Fibroblast of lung (primary cell): ENCODE results near the gene LTF. TPM values are rescaled to one million over a fixed set of nuclear protein-coding genes. Genes with fewer than 3 reads are reported as not detected.

Experiments used
- DNase-seq, 2 donors: peaks; one replicate each; pipeline versions ENCODE4 v3.0.0 to v3.0.0-alpha.2; 2010; ENCODE audit warnings: low read depth in 2 of 2
- H2AFZ ChIP-seq: 2 replicates; pipeline ENCODE4 v1.5.1; 2012; ENCODE audit warnings: low read length, control low read depth, inconsistent platforms
- H3K27ac ChIP-seq: 2 replicates; pipeline ENCODE4 v1.5.1; 2011; ENCODE audit warnings: low read length, control low read depth; ENCODE audit not compliant: insufficient read depth
- H3K27me3 ChIP-seq: 2 replicates; pipeline ENCODE4 v1.5.1; 2011; ENCODE audit warnings: mild to moderate bottlenecking, low read length; ENCODE audit not compliant: control insufficient read depth, insufficient read depth
- H3K36me3 ChIP-seq: 2 replicates; pipeline ENCODE4 v1.5.1; 2011; ENCODE audit warnings: low read length; ENCODE audit not compliant: control insufficient read depth, insufficient read depth
- H3K4me1 ChIP-seq: 2 replicates; pipeline ENCODE4 v1.5.1; 2011; ENCODE audit warnings: low read length; ENCODE audit not compliant: control insufficient read depth, insufficient read depth; ENCODE audit errors: extremely low read depth
- H3K4me2 ChIP-seq: 2 replicates; pipeline ENCODE4 v1.5.1; 2011; ENCODE audit warnings: low read length, control low read depth; ENCODE audit not compliant: insufficient read depth; ENCODE audit errors: extremely low read depth
- H3K4me3 ChIP-seq, 4 experiments: fragments of 200-600 bp in 1 of 4; sonication (generic) in 1 of 4; replicated peaks in 1 of 4; 2 replicates each; pipeline ENCODE4 v1.5.1; 2011 to 2016; ENCODE audit warnings: low read length in 4 of 4, low read depth in 3 of 4, mild to moderate bottlenecking in 3 of 4, control low read depth in 2 of 4, inconsistent platforms in 1 of 4, mixed read lengths in 1 of 4; ENCODE audit not compliant: insufficient read depth in 1 of 4; ENCODE audit errors: control extremely low read depth in 1 of 4
- H3K79me2 ChIP-seq: 2 replicates; pipeline ENCODE4 v1.5.1; 2012; ENCODE audit warnings: mild to moderate bottlenecking, low read length, inconsistent platforms; ENCODE audit not compliant: control insufficient read depth, insufficient read depth
- H3K9ac ChIP-seq: 2 replicates; pipeline ENCODE4 v1.5.1; 2011; ENCODE audit warnings: mild to moderate bottlenecking, low read length, control low read depth; ENCODE audit not compliant: insufficient read depth
- H3K9me3 ChIP-seq: 2 replicates; pipeline ENCODE4 v1.5.1; 2012; ENCODE audit warnings: low read depth, low read length; ENCODE audit not compliant: control insufficient read depth, insufficient read depth
- H4K20me1 ChIP-seq: 2 replicates; pipeline ENCODE4 v1.5.1; 2011; ENCODE audit warnings: low read length; ENCODE audit not compliant: control insufficient read depth, insufficient read depth; ENCODE audit errors: extremely low read depth
- CTCF ChIP-seq, 2 donors: IDR thresholded peaks in 1 of 2; conservative IDR thresholded peaks in 1 of 2; 1 replicate in 1 of 2; 2 replicates in 1 of 2; pipeline ENCODE4 v1.5.1; 2011 to 2012; ENCODE audit warnings: low read length in 2 of 2, control low read depth in 1 of 2, inconsistent platforms in 1 of 2, low read depth in 1 of 2, mild to moderate bottlenecking in 1 of 2
- EZH2 ChIP-seq: IDR thresholded peaks from 2 replicates; pipeline ENCODE4 v1.5.1; 2012; ENCODE audit warnings: low read length, control low read depth, mild to moderate bottlenecking; ENCODE audit errors: missing control alignments
- polyA plus RNA-seq, 2 donors: library from polyadenylated mRNA; depleted of rRNA in 1 of 2; stranded (reverse) in 1 of 2; unstranded in 1 of 2; fragments of >200 nt; gene quantifications; 2 replicates each; pipeline ENCODE4 v1.2.1, GENCODE V29; 2011 to 2012; ENCODE audit warnings: missing spikeins in 1 of 2
- total RNA-seq: library from RNA; depleted of rRNA; stranded (reverse); fragments of >200 nt; gene quantifications from 2 replicates; pipeline ENCODE4 v1.2.1, GENCODE V29; 2014

LTF gene
- total and polyA plus RNA-seq, 2 donors (not counting 1 experiment from before 2014, with no cell fraction given), result not detected

GRCh38 chr3:46478341-46478740, 13.6 kb upstream of the LTF start:
- H4K20me1 ChIP-seq, result no peaks in the 10 kb centered on the region
- no peaks in the 10 kb centered on the region for H3K36me3 ChIP-seq
- no peak overlapping the region for H3K4me3 ChIP-seq
- DNase-seq, result no peak
- H3K27me3 ChIP-seq, result peaks cover 8% of the 10 kb centered on the region
- no peak overlapping the region for H3K9ac ChIP-seq
- no peak overlapping the region for H3K4me2 ChIP-seq
- no peak overlapping the region for H3K27ac ChIP-seq
- TF ChIP-seq EZH2 (no peak), CTCF (conservative IDR thresholded peaks at IDR 0.05 in 1 of 2, IDR thresholded peaks at IDR 0.05 in 1 of 2; ENCODE audit: low read depth in 1 of 2, low read length in 2 of 2) (no peak)
- H2AFZ ChIP-seq, result no peak overlapping the region
- H3K9me3 ChIP-seq, result no peaks in the 10 kb centered on the region
- H3K79me2 ChIP-seq, result no peaks in the 10 kb centered on the region
- no peaks in the 10 kb centered on the region for H3K4me1 ChIP-seq

GRCh38 chr3:46477756-46478155, 13.1 kb upstream of the LTF start:
- Histone ChIP-seq H3K4me2 (no peak overlapping the region), H3K4me3 (no peak overlapping the region), H2AFZ (no peak overlapping the region), H3K79me2 (no peaks in the 10 kb centered on the region), H3K4me1 (no peaks in the 10 kb centered on the region), H3K9me3 (no peaks in the 10 kb centered on the region), H3K9ac (no peak overlapping the region), H3K27ac (no peak overlapping the region), H3K36me3 (no peaks in the 10 kb centered on the region), H4K20me1 (no peaks in the 10 kb centered on the region), H3K27me3 (peaks cover 10% of the 10 kb centered on the region)
- no peak for DNase-seq
- TF ChIP-seq CTCF (conservative IDR thresholded peaks at IDR 0.05 in 1 of 2, IDR thresholded peaks at IDR 0.05 in 1 of 2; ENCODE audit: low read depth in 1 of 2, low read length in 2 of 2) (no peak), EZH2 (no peak)

DNA sequence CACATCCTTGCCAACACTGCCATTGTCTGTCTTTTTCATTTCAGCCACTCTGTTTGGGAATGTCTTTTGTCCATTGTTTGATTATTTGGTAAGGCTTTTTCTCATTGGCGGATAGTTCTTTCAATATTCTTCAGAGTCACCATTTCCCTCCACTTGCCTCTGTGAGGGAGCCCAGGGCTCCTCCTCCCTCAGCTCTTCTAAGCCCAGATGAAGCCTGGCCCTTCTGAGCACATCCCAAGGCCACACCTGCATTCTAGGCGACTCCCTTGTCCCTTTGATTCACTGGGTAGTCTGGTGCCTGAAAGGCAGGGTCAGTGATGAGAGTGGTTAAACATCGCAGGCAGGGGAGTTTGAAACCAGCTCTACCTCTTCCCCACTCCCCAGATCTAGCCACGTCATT, 12.4 kb upstream of the LTF start:
- no peaks in the 10 kb centered on the region for H3K9me3 ChIP-seq
- H3K4me2 ChIP-seq, result no peak overlapping the region
- no peaks in the 10 kb centered on the region for H3K4me1 ChIP-seq
- H3K79me2 ChIP-seq, result no peaks in the 10 kb centered on the region
- H3K36me3 ChIP-seq, result no peaks in the 10 kb centered on the region
- H3K9ac ChIP-seq, result no peak overlapping the region
- H3K4me3 ChIP-seq, result no peak overlapping the region
- no peak for DNase-seq
- no peak overlapping the region for H3K27ac ChIP-seq
- peaks cover 14% of the 10 kb centered on the region for H3K27me3 ChIP-seq
- H4K20me1 ChIP-seq, result no peaks in the 10 kb centered on the region
- TF ChIP-seq EZH2 (no peak), CTCF (conservative IDR thresholded peaks at IDR 0.05 in 1 of 2, IDR thresholded peaks at IDR 0.05 in 1 of 2; ENCODE audit: low read depth in 1 of 2, low read length in 2 of 2) (no peak)
- H2AFZ ChIP-seq, result no peak overlapping the region
